Sigmoid colon (tissue), 7 donors: Measurements from ENCODE around the gene MDM2. TPM values are rescaled to one million over a fixed set of nuclear protein-coding genes. Genes with fewer than 3 reads are reported as not detected.

Experiments used
- DNase-seq: peaks from one replicate; pipeline ENCODE4 v3.0.0-alpha.2; 2019
- H3K27ac ChIP-seq, 4 donors: fragments of 200-600 bp; sonication (generic); one replicate each; pipeline ENCODE4 v1.5.1; 2016 to 2019; ENCODE audit warnings: mild to moderate bottlenecking in 1 of 4
- H3K27me3 ChIP-seq, 3 donors: fragments of 200-600 bp; sonication (generic); one replicate each; pipeline ENCODE4 v1.5.1; 2019; ENCODE audit warnings: mild to moderate bottlenecking in 1 of 3
- H3K36me3 ChIP-seq, 4 donors: fragments of 200-600 bp; sonication (generic); one replicate each; pipeline ENCODE4 v1.5.1; 2016 to 2019
- H3K4me1 ChIP-seq, 4 donors: fragments of 200-600 bp; sonication (generic); one replicate each; pipeline ENCODE4 v1.5.1; 2017 to 2019
- H3K4me3 ChIP-seq, 4 donors: fragments of 200-600 bp; sonication (generic); one replicate each; pipeline ENCODE4 v1.5.1; 2017 to 2019; ENCODE audit warnings: mild to moderate bottlenecking in 2 of 4, moderate library complexity in 1 of 4
- H3K9me3 ChIP-seq, 4 donors: fragments of 200-600 bp in 3 of 4; sonication (generic) in 3 of 4; one replicate each; pipeline versions ENCODE4 v1.5.1 to v1.6.1; 2013 to 2019
- EP300 ChIP-seq, 4 donors: sonication (generic); formaldehyde crosslinking; IDR thresholded peaks; one replicate each; pipeline ENCODE4 v1.6.1; 2017; ENCODE audit warnings: antibody characterized with exemption in 4 of 4
- POLR2A ChIP-seq, 2 donors: fragments of 450-650 bp; IDR thresholded peaks; one replicate each; pipeline ENCODE4 v1.6.1; 2016; ENCODE audit warnings: antibody characterized with exemption in 2 of 2, mild to moderate bottlenecking in 2 of 2, moderate library complexity in 2 of 2
- POLR2AphosphoS5 ChIP-seq, 4 donors: sonication (generic); formaldehyde crosslinking; IDR thresholded peaks; one replicate each; pipeline ENCODE4 v1.6.1; 2017; ENCODE audit warnings: antibody characterized with exemption in 4 of 4
- WGBS, 2 donors: extraction: QIAGEN DNeasy Blood & Tissue Kit; methylation state at CpG; one replicate each; pipeline ENCODE4 v1.1.7; 2013; 5-methylcytosine and 5-hydroxymethylcytosine counted together
- intact Hi-C: fragments of 100-400 bp; cut with DNase I; formaldehyde crosslinking; loops from one replicate; pipeline ENCODE4 v1.15.1; 2023
- polyA plus RNA-seq, 3 donors: library from polyadenylated mRNA; stranded (reverse); fragments of 200-250 nt; gene quantifications; one replicate each; pipeline ENCODE4 v1.2.3, GENCODE V29; 2013
- total RNA-seq, 4 donors: library from RNA; depleted of rRNA; stranded (reverse); fragments of >200 nt; gene quantifications; one replicate each; pipeline ENCODE4 v1.1.0, GENCODE V29; 2016
- TF ChIP-seq, protein P1 (sequence below), 4 experiments: fragments of 450-650 bp in 3 of 4; fragments of 200-600 bp in 1 of 4; IDR thresholded peaks; one replicate each; pipeline ENCODE4 v1.5.1; 2016 to 2019; ENCODE audit warnings: antibody characterized with exemption in 4 of 4, mild to moderate bottlenecking in 3 of 4, moderate library complexity in 2 of 4
- donor health status: healthy with polysubstance abuse.
- donor health status: Bipolar disorder and iron deficiency.
- donor health status: healthy.

The MDM2 gene
- total and polyA plus RNA-seq, 7 donors = 6.0 to 55.4 (median 44.2) TPM

- Histone ChIP-seq H3K27me3 (no peaks in the 10 kb centered on the region), H3K4me3 (no peak overlapping the region), H3K27ac (no peak overlapping the region), H3K36me3 (no peaks in the 10 kb centered on the region), H3K4me1 (peaks cover 0 to 3% (median 0%) of the 10 kb centered on the region in 4 donors), H3K9me3 (no peaks in the 10 kb centered on the region)
- no peak for DNase-seq
- TF ChIP-seq, protein P1, sequence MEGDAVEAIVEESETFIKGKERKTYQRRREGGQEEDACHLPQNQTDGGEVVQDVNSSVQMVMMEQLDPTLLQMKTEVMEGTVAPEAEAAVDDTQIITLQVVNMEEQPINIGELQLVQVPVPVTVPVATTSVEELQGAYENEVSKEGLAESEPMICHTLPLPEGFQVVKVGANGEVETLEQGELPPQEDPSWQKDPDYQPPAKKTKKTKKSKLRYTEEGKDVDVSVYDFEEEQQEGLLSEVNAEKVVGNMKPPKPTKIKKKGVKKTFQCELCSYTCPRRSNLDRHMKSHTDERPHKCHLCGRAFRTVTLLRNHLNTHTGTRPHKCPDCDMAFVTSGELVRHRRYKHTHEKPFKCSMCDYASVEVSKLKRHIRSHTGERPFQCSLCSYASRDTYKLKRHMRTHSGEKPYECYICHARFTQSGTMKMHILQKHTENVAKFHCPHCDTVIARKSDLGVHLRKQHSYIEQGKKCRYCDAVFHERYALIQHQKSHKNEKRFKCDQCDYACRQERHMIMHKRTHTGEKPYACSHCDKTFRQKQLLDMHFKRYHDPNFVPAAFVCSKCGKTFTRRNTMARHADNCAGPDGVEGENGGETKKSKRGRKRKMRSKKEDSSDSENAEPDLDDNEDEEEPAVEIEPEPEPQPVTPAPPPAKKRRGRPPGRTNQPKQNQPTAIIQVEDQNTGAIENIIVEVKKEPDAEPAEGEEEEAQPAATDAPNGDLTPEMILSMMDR (IDR thresholded peaks at IDR 0.05) = no peak
- TF ChIP-seq EP300 (IDR thresholded peaks at IDR 0.05) (no peak), POLR2A (IDR thresholded peaks at IDR 0.05) (no peak), POLR2AphosphoS5 (IDR thresholded peaks at IDR 0.05) (no peak)
- intact Hi-C loops = loop anchor here (2.0 kb wide), 1 partner anchor 205 kb away; no protein-coding TSS in a partner anchor
- WGBS, 2 donors = 81 to 92% methylated on average over 9 of the region's 9 CpGs
These were observed 57.6 kb downstream of the MDM2 start for GRCh38 chr12:68865399-68866164.

GRCh38 chr12:68866950-68867349 is 59.0 kb downstream of the MDM2 start:
- Histone ChIP-seq H3K27me3 (no peaks in the 10 kb centered on the region), H3K4me1 (peaks cover 0 to 3% (median 0%) of the 10 kb centered on the region in 4 donors), H3K36me3 (no peaks in the 10 kb centered on the region), H3K4me3 (no peak overlapping the region), H3K9me3 (no peaks in the 10 kb centered on the region), H3K27ac (no peak overlapping the region)
- no peak for TF ChIP-seq POLR2A (IDR thresholded peaks at IDR 0.05)
- TF ChIP-seq, protein P1 (IDR thresholded peaks at IDR 0.05) = no peak
- TF ChIP-seq POLR2AphosphoS5 (IDR thresholded peaks at IDR 0.05) = no peak
- no peak for TF ChIP-seq EP300 (IDR thresholded peaks at IDR 0.05)
- no peak for DNase-seq
- intact Hi-C loops = no loop called here
- 60 to 61% methylated on average over 6 of the region's 6 CpGs for WGBS, 2 donors

DNA sequence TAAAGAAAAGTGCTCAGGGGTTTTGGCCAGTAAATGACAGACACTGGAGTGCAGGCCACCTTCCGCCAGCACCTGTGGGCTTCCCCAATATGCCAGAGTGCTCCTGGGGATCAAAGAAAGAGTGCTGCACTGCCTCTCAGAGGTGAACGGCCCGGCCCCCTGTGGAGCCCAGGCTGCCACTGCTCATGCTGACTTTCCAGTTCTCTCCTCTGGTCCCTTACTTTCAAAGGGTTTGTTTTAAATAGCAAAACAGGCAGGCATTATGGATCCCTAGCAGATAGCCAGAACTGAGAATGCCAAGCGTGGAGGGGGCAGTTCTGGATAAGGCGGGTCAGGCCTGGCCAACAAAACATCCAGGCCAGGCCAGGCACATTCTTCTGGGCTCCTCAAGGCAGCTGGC is 59.6 kb downstream of the MDM2 start:
- no peak for DNase-seq
- Histone ChIP-seq H3K36me3 (no peaks in the 10 kb centered on the region), H3K4me3 (no peak overlapping the region), H3K27me3 (no peaks in the 10 kb centered on the region), H3K27ac (no peak overlapping the region), H3K4me1 (peaks cover 0 to 3% (median 0%) of the 10 kb centered on the region in 4 donors), H3K9me3 (no peaks in the 10 kb centered on the region)
- WGBS, 2 donors = 94 to 96% methylated on average over 5 of the region's 5 CpGs
- TF ChIP-seq, protein P1 (IDR thresholded peaks at IDR 0.05) = no peak
- TF ChIP-seq POLR2A (IDR thresholded peaks at IDR 0.05) (no peak), EP300 (IDR thresholded peaks at IDR 0.05) (no peak), POLR2AphosphoS5 (IDR thresholded peaks at IDR 0.05) (no peak)
- intact Hi-C loops = no loop called here

DNA sequence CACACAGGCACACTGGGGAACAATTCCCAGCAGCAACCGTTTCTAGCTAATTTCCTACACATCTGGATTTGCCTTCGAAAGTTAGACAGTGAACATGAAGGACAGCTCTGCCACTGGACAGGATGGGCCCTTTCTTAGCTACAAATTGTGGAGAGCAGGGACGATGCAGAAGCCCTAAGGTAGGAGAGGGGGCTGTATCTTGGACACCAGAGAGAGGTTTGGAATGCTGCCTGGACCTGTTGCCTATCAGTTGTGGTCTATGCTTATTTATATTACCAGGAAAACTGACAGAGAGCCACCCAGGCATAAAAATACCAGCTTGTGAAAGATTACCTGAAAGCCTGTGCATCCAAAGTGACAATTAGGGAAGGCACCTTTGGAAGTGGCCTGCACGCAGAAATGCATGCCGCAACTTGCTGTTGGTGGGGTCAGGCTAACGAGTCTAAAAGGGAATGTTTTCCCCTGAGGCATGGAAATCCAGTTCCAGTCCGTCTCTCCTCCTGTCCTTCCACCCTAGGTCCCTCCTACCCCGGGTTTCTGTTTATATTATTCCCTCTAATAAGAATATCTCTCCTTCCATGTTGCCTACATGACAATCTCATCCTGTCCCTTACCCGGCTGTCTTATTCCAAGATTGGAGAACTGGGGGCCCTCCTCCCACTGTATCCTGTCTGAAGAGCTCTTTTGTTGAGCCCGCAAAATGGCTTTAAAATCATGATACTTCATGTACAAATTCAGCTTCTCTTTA is 60.2 kb downstream of the MDM2 start:
- 82 to 89% methylated on average over 10 of the region's 10 CpGs for WGBS, 2 donors

More for the DNA sequence above, 60.2 kb downstream of the MDM2 start:
- no peak overlapping the region for H3K27ac ChIP-seq
- no peaks in the 10 kb centered on the region for H3K9me3 ChIP-seq
- H3K27me3 ChIP-seq = no peaks in the 10 kb centered on the region
- DNase-seq = no peak
- H3K4me3 ChIP-seq = no peak overlapping the region
- H3K4me1 ChIP-seq = peaks cover 0 to 3% (median 0%) of the 10 kb centered on the region in 4 donors
- TF ChIP-seq POLR2AphosphoS5 (IDR thresholded peaks at IDR 0.05) (no peak), POLR2A (IDR thresholded peaks at IDR 0.05) (no peak), EP300 (IDR thresholded peaks at IDR 0.05) (no peak)
- TF ChIP-seq, protein P1 (IDR thresholded peaks at IDR 0.05) = no peak
- intact Hi-C loops = no loop called here
- H3K36me3 ChIP-seq = no peaks in the 10 kb centered on the region
